ENCODE data around the gene UGT2B10.

UGT2B10 gene

GRCh38 chr4:68871809-68872642 is 56.2 kb downstream of the UGT2B10 start:
- FAIRE-seq = no peak

GRCh38 chr4:68872643-68873502 is 57.1 kb downstream of the UGT2B10 start:
- FAIRE-seq = no peak

GRCh38 chr4:68874507-68874906 is 58.7 kb downstream of the UGT2B10 start:
- FAIRE-seq = no peak

GRCh38 chr4:68877555-68877954 is 61.8 kb downstream of the UGT2B10 start:
- FAIRE-seq = no peak

GRCh38 chr4:68878048-68878447 is 62.3 kb downstream of the UGT2B10 start:
- FAIRE-seq = no peak
